ENCODE results near the gene TFIP11.

TFIP11 gene

DNA sequence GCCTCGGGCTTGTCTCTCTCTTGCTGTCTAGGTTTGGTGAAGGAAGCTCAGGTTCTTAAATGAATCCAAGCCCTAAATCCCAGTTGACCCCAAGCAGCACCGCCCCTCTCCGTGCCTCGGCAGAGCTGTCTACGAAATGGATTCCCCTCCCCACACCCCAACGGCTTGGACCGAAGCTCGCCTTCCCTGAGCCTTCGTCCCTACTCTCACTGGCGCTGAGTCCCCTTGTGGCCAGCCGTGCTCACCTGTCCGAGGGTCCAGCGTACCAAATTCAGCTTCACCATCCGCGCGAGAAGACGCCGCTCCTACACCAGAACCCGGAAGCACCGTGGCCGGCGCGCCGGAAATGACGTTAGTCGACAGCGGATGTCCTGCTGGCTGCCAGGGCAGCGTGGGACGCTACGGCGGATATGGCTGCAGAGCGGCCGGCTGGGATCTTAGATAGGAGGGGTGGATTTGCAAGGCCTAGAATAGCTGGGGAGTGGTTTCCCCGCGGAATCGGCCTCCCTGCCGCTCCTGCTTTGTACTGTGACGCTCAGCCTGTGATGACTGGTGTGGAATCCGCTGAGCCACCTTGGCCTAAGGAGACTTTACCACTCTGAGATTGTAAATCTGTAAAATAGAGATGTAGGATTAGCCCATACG lies at the start of gene TFIP11:
Gene TFIP11 (minus strand): TSS at position 325 of the 645 bp plus-strand sequence. CDS start 2,201 bp downstream, outside the sequence.
- peak; percentile 89 for DNase-seq (ENCODE audit: low read depth)

DNA sequence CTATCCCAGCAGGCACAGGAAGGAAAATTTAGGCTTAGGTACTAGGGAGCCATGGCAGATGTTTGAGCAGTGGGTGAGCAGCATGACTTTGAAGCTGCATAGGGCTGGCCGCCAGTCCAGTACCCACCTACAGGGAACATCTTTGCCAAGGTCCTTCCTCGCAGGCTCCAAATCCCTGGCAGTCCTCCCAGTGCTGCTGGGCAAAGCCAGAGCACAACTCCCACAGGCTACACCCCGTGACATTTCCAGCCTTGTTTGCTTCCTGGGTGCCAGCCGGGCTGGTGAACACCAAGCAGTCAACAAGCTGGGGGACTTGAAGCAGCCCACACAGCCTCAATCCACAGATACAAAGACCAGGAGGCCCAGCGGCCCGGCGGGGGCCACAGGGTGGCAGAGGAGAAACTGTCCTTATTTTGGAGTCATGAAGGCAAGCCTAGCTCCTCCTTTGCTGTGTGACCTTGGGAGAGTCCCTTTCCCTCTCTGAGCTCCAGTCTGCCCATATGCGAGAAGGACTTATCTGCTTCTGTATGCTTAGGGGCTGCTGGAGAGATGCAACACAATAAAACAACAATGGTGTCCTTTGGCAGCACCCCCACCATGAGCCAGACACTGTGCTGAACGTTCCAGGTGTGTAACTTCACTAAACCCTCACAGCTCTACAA lies 49.6 kb upstream of the TFIP11 start:
- DNase-seq (ENCODE audit: low read depth) = no peak

DNA sequence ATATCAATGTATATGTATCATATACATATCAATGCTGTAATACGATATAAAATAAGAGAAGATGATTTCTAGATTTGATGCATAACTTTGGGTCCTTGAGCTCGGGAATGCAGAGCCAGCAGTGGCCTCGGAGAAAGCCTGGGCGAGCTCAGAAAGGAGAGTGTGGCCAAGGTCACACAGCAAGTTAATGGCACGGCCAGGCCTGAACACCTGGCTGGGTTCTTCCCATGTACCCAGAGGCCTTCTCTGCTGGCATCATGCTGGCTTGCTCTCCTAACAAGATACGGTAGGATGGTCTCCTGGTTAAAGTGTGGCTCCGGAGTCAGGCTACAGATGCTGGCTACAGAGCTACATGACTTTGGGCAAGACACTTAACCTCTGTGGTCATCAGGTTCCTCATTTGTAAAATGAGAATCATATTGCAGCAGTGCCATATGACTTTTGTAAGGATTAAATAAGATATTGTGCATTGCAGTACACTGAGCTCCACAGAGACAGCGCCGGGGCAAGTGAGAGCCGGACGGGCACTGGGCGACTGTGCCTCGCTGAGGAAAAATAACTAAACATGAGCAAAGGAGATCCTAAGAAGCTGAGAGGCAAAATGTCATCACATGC lies 47.8 kb upstream of the TFIP11 start:
- no peak for DNase-seq (ENCODE audit: low read depth)

DNA sequence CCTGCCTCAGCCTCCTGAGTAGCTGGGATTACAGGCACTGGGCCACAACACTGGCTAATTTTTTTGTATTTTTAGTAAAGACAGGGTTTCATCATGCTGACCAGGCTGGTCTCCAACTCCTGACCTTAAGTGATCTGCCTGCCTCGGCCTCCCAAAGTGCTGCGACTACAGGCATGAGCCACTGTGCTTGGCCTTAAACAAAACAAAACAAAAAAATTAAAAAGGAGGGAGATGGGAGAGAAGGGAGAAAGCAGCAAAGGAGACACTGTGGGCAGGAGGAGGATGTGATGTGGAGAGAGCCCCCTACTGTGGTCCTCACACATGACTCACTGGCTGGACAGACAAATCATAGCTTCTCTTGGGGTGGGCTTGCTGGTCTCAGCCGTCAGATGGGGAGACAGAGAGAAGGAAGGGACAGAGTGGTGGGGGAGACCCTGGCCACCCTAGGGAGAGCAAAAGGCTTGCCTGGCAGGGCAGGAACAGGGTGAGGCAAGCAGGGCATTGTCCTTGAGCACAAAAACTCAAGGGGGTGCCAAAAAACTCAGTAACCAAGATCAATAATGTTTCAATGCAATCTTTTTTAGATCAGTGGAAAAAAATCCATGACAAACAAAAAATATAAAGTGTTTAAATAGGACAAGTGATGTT lies 46.1 kb upstream of the TFIP11 start:
- DNase-seq (ENCODE audit: low read depth) = no peak

DNA sequence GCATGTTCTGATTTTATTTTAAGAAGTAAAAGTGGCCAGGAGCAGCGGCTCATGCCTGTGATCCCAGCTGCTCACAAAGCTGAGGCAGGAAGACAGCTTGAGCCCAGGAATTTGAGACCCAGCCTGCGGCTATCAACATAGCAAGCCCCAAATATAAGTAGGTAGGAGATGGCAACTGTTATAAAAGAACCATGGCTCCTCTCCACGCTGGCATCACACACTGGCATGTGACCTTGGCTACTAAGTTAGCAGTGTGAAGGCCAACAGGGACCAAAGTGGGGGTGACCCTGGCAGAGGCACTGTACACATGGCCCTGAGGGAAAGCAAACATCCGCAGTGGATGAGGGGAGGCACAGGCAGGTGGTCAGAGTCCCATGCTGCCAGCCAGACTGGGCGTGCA lies 44.6 kb upstream of the TFIP11 start:
- DNase-seq (ENCODE audit: low read depth) = no peak

DNA sequence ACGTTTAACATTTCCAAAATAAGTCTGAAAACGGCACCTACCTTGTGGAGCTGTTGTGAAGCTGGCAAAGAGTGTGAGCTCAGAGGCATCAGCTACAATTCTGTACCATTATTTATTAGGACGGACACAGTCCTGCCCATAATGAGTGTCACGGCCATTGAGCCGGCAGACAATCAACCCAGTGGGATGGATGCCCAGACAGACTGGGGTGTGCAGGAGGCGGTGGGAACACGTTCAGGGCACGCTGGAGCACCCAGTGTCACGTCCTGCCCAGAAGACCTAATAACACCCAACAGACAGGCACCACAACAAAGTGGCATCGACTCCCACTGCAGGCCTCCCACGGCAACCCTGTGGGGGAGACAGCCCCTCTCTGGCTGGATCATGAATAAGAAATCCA lies 43.2 kb upstream of the TFIP11 start:
- DNase-seq (ENCODE audit: low read depth) = no peak

DNA sequence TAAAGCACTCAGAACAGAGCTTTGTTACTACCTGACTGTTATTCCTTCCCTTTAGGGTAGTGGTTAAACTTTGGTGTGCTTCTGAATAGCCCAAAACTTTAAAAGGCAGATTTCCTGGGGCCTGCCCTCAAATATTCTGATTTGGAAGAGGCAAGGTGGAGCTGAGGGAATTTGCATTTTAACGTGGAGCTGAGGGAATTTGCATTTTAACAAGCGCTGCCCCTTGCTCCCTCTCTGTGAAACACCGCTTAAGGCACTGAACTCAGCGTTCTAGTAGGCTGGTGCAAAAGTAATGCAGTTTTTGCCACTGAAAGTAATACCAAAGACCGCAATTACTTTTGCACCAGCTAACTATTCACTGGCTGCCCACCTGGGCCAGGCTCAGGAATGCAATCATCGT lies 42.7 kb upstream of the TFIP11 start:
- no peak for DNase-seq (ENCODE audit: low read depth)

DNA sequence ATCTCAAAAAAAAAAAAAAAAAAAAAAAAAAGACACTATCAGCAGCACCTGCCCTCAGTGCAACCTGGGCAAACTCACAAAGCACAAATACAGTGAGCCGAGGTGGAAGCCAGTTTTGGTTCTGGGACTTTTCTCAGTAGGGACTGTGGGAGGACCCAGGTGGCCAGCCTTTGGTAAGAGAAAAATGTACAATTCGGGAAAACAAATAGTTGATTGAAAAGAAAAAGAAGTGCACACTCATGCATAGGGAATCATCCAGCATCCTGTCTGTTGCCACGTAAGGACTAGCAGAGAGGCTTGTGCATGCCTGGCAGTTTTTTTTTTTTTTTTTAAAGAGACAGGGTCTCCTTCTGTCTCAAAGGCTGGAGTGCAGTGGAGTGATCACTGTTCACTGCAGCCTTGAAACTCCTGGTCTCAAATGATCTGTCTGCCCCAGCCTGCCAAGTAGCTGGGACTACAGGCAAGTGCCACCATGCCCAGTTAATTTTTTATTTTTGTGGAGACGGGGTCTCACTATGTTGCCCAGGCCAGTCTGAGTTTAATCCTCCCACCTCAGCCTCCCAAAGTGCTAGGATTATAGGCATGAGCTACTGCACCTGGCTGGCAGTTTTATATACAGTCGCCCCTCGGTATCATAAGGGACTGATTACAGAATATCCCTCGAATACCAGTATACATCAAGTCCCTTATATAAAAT lies 40.9 kb upstream of the TFIP11 start:
- no peak for DNase-seq (ENCODE audit: low read depth)

DNA sequence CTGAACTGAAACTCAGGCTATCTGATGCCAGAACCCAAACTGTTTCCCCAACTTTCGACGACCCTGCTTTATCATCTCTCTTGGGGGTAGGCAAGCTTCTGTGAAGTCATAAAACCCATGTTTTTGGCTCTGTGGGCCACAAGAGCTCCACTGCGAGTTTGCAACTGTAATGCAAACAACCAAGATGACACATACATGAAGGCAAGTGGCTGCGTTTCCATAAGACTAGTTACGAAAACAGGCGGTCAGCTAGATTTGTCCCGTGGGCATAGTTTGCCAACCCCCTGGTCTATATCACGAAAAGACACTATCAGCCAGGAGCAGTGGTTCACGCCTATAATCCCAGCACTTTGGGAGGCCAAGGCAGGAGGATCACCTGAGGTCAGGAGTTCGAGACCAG lies 40.2 kb upstream of the TFIP11 start:
- no peak for DNase-seq (ENCODE audit: low read depth)

DNA sequence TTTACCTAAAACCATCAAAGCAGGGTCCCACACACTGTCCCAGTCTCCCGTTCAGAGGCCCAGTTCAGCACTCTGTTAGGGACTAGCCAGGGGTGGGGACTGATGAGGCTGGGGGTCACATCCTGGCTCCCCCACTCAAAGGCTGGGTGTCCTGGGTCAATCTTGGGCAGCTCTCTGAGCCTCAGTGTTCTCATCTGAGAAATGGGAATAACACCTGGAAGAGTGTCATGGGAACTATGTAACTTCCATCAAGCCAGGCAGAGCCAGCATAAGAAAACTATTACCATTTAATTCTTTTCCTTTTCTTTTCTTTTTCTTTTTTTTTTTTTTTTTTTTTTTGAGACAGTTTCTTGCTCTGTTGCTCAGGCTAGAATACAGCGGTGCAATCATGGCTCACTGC lies 39.3 kb upstream of the TFIP11 start:
- no peak for DNase-seq (ENCODE audit: low read depth)

DNA sequence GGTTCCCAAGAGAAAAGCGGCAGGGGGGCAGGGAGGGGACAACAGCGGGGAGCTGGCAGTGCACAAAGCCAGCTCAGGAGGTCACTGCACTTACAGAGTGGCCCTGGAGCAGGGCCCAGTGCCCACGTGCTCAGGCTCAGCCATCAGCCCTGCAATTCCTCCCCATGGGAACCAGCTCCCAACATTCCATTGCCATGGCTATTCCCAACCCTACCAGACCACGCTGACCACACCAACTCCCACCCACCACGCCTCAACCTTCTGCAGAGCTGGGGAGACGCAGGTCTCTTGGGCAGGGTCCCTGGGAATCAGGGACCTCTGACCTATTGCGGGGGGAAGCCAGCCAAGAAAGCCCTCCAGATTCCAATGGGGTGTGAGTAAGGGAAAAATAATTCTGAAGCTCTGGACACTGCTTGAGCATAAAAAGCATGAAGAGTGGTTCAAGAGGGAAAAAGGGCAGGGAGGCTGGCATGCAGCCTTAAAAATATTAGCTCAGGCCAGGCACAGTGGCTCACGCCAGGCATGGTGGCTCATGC lies 38.3 kb upstream of the TFIP11 start:
- DNase-seq (ENCODE audit: low read depth) = no peak

DNA sequence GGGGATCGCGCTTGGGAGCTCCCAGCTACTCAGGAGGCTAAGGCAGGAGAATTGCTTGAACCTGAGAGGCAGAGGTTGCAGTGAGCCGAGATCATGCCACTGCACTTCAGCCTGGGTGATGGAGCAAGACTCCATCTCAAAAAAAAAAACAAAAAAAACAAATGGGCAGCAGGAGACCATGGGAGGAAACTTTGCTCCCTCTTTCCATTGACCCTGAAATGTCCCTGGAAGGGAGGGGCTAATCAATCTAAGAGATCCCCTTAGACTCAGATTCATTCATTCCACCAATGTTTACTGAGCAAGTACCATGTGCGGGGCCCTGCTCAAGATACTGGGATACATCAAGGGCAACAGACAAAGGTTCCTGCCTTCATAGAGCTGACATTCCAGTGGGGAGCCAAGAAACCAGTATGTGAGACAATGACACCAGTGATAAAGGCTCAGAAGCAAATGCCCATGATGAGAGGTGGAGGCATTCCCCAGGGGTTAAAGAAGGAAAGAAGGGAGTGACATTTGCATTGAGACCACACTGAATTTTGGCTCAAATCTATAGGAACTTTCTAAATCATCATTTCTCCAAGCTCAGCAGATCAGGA lies 37.7 kb upstream of the TFIP11 start:
- no peak for DNase-seq (ENCODE audit: low read depth)

DNA sequence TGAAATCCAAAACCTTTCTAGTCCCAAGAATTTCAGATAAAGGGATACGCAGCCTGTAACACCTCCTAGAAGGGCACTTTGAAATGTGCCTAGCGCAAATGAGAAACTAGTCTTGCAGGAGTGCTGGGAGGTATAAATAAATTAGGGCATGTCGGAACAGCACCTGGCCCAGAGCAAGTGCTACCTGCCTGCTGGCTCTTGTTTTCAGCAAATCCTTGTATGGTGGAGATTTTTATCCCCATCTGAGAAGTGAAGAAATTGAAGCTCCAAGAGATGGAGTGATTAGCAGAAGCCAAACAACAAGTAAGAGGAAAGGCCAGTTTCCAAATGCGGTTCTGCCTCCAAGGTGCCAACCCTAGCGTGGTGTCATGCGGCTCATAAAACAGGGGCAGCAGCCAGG lies 36.7 kb upstream of the TFIP11 start:
- DNase-seq (ENCODE audit: low read depth) = no peak

DNA sequence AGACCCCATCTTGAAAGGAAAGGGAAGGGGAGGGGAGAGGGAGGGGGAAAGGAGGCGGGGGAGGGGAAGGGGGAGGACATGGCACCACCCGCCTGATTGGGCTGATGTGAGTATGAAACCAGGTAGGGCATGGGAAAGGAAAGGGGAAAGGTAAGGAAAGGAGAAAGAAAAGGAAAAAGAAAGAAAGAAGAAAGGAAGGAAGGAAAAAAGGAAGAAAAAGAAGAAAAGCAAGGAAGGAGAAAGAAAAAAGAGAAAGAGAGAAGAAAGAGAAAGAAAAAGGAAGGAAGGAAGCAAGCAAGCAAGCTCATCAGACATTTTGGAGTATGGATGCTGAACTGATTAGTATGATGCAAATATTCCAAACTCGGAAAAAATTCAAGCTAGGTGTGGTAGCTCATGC lies 36.0 kb upstream of the TFIP11 start:
- no peak for DNase-seq (ENCODE audit: low read depth)

DNA sequence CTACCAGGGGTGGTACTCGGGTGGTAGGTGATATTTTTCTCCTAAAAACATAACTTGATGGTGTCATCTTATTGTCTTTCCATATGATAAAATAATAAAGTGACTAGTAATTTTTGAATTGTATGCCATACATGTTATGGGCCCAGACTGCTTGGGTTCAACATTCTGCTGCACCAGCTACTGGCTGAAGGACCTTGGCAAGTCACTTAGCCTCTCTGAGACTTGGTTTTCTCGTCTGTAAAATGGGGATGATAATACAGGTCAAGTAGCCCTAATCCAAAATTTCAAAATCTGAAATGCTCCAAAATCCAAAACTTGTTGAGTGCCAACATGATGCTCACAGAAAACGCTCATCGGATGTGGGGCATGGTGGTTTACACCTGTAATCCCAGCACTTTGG lies 35.6 kb upstream of the TFIP11 start:
- no peak for DNase-seq (ENCODE audit: low read depth)

DNA sequence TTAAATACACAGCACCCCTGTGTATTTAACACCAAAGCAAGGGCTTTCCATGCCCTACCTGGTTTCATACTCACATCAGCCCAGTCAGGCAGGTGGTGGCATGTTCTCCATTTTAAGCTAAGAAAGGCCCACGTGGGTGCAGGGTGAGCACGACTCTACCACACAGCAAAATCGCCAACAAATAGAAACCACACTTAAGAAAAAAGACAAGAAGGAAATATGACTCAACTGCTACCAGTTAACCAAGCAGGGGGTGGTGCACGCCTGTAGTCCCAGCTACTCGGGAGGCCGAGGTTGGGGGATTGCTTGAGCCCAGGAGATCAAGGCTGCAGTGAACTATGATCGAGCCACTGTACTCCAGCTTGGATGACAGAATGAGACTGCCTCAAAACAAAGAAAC lies 35.2 kb upstream of the TFIP11 start:
- peak; percentile 26 for DNase-seq (ENCODE audit: low read depth)

DNA sequence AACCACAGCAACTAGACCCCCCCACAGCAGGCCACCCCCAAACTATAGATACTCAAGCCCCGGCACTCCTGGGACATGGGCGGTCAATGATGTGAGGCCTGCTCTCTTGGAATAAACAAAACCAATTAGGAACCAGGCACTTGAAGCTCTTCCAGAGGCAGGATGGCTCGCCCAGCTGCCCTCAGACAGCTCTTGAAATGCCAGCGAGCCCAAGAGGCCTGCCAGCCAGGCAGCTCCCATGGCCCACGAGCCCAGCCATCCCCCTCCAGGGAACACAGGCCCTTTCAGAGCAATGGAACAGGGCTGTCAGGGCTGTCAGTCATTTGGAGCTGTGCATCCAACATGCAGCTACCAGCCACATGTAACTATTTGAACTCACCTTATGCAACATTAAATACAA lies 34.0 kb upstream of the TFIP11 start:
- DNase-seq (ENCODE audit: low read depth) = no peak

DNA sequence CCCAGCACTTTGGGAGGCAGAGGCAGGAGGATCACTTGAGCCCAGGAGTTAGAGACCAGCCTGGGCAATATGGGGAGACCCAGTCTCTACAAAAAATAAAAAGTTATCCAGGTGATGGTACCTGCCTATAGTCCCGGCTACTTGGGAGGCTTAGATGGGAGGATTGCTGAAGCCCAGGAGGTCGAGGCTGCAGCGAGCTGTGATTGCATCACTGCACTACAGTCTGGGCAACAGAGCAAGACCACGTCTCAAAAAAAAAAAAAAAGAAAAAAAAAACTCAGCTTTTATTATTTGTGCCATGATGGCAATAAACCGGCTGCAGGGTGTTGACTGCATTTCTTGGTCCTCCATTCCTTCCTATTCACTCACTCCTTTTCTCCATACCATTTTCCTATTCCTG lies 33.6 kb upstream of the TFIP11 start:
- DNase-seq (ENCODE audit: low read depth) = no peak

DNA sequence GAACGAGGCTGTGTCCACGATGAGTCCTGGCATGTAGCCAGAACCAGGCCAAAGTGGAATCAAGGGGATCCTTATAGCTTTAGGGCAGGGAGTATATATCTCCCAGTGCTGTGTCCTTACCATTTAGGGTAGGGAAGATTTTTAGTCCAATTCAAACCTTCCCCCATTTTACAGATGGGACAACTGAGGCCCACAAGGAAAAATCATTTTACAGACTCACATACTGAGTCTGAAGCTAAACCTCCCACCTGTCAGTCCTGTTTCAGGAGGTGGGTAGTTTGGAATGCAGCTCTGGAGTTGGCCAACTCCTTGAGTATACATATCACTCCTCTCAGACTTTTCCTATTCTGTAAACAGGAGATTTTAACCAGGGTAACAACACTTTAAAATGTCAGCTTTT lies 33.1 kb upstream of the TFIP11 start:
- DNase-seq (ENCODE audit: low read depth) = no peak

DNA sequence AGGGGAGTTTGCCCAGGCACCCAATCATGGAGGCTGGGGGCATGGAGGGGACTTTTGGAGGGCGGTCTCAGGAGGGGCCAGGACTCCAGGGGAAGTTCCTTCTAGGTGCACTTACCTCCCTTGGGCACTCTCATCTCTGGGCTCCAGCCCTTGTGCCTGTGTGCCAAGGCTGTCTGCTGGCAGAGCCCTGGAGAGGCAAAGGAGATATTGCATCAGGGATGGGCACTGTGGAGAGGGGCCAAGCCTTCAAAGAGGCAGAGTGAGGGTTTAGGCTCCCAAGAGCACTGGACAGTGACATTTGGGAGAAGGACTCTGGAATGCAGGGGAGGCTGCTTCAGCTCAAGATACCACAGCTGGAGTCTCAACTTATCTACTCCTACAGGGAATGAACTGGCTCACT lies 32.2 kb upstream of the TFIP11 start:
- DNase-seq (ENCODE audit: low read depth) = no peak

DNA sequence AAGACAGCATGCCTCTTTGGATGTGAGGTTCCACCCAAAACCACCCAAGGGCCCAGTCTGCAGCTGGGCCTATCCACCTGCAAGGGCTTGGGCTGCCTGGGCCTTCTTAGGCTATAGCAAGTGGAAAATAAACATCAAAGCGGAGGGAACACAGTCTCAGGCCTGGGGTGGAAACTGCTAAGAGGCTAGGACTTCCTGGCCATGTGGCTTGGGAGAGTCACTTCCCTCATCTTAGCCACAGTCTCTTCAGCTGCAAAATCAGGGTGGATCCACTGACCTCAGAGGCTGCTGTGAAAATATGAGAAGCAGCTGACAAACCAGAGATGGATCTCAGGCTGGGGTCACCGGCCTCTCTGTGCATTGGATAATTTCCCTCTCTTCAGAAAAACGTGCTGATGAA lies 30.6 kb upstream of the TFIP11 start:
- DNase-seq (ENCODE audit: low read depth) = no peak

Measured in stimulated activated CD8-positive, alpha-beta memory T cell treated with anti-CD3 and anti-CD28 coated beads, Interleukin-4, amount 100 ng/mL, for 24 hours (primary cell).